HEK293 (cell line): Measurements from ENCODE around the gene ZKSCAN1.

Experiments
- ATF2 ChIP-seq: fragments of 450-650 bp; formaldehyde crosslinking; IDR thresholded peaks from 2 replicates; pipeline ENCODE4 v1.5.1; 2016; ENCODE audit warnings: missing biosample characterization, missing genetic modification characterization, low read depth
- FEZF1 ChIP-seq: fragments of 450-650 bp; formaldehyde crosslinking; IDR thresholded peaks from 2 replicates; pipeline ENCODE4 v1.5.1; 2016; ENCODE audit warnings: missing biosample characterization, missing genetic modification characterization
- GLIS1 ChIP-seq: fragments of 450-650 bp; formaldehyde crosslinking; IDR thresholded peaks from 2 replicates; pipeline ENCODE4 v1.5.1; 2016; ENCODE audit warnings: missing biosample characterization, missing genetic modification characterization
- HOXD13 ChIP-seq: sonication (generic); formaldehyde crosslinking; IDR thresholded peaks from 2 replicates; pipeline ENCODE4 v1.8.0; 2022; ENCODE audit warnings: missing genetic modification reagents, borderline replicate concordance
- KLF8 ChIP-seq: fragments of 450-650 bp; formaldehyde crosslinking; IDR thresholded peaks from 2 replicates; pipeline ENCODE4 v1.5.1; 2016; ENCODE audit warnings: missing biosample characterization, missing genetic modification characterization
- MZF1 ChIP-seq: fragments of 450-650 bp; formaldehyde crosslinking; IDR thresholded peaks from 2 replicates; pipeline ENCODE4 v1.5.1; 2017; ENCODE audit warnings: missing biosample characterization, missing genetic modification characterization, borderline replicate concordance
- REST ChIP-seq: fragments of 450-650 bp; formaldehyde crosslinking; IDR thresholded peaks from 2 replicates; pipeline ENCODE4 v1.5.1; 2016; ENCODE audit warnings: missing biosample characterization, missing genetic modification characterization
- TRIM28 ChIP-seq: IDR thresholded peaks from 2 replicates; pipeline ENCODE4 v1.6.1; 2011; ENCODE audit warnings: low read length, control low read depth, borderline replicate concordance
- YY1 ChIP-seq: fragments of 450-650 bp; formaldehyde crosslinking; IDR thresholded peaks from 2 replicates; pipeline ENCODE4 v1.5.1; 2018; ENCODE audit warnings: missing biosample characterization, missing genetic modification characterization
- ZBTB8A ChIP-seq: fragments of 450-650 bp; formaldehyde crosslinking; IDR thresholded peaks from 2 replicates; pipeline ENCODE4 v1.5.1; 2016; ENCODE audit warnings: missing biosample characterization, missing genetic modification characterization
- ZNF114 ChIP-seq: fragments of 450-650 bp; formaldehyde crosslinking; IDR thresholded peaks from 2 replicates; pipeline ENCODE4 v1.5.0; 2017; ENCODE audit warnings: missing biosample characterization, missing genetic modification characterization
- ZNF132 ChIP-seq: fragments of 450-650 bp; formaldehyde crosslinking; IDR thresholded peaks from 2 replicates; pipeline ENCODE4 v1.5.1; 2017; ENCODE audit warnings: missing biosample characterization, missing genetic modification characterization, borderline replicate concordance
- ZNF169 ChIP-seq: fragments of 450-650 bp; formaldehyde crosslinking; IDR thresholded peaks from 2 replicates; pipeline ENCODE4 v1.5.1; 2016; ENCODE audit warnings: missing biosample characterization, missing genetic modification characterization
- ZNF202 ChIP-seq: fragments of 450-650 bp; formaldehyde crosslinking; IDR thresholded peaks from 2 replicates; pipeline ENCODE4 v1.5.1; 2016; ENCODE audit warnings: missing biosample characterization, missing genetic modification characterization, borderline replicate concordance
- ZNF341 ChIP-seq: fragments of 450-650 bp; formaldehyde crosslinking; IDR thresholded peaks from 2 replicates; pipeline ENCODE4; 2016; ENCODE audit warnings: low read depth, missing biosample characterization, missing genetic modification characterization
- ZNF580 ChIP-seq: fragments of 450-650 bp; formaldehyde crosslinking; IDR thresholded peaks from 2 replicates; pipeline ENCODE4 v1.5.1; 2016; ENCODE audit warnings: missing biosample characterization, missing genetic modification characterization
- ZNF624 ChIP-seq: fragments of 450-650 bp; formaldehyde crosslinking; IDR thresholded peaks from 2 replicates; pipeline ENCODE4 v1.5.1; 2017; ENCODE audit warnings: missing biosample characterization, missing genetic modification characterization
- ZNF645 ChIP-seq: fragments of 450-650 bp; formaldehyde crosslinking; IDR thresholded peaks from 2 replicates; pipeline ENCODE4; 2016; ENCODE audit warnings: missing biosample characterization, missing genetic modification characterization
- ZNF692 ChIP-seq: fragments of 450-650 bp; formaldehyde crosslinking; IDR thresholded peaks from 2 replicates; pipeline ENCODE4 v1.5.1; 2016; ENCODE audit warnings: missing biosample characterization, missing genetic modification characterization
- TF ChIP-seq, protein P1 (sequence below): fragments of 450-650 bp; formaldehyde crosslinking; IDR thresholded peaks from 2 replicates; pipeline ENCODE4 v1.5.1; 2016; ENCODE audit warnings: missing biosample characterization, missing genetic modification characterization
- TF ChIP-seq, protein P2 (sequence below): fragments of 450-650 bp; formaldehyde crosslinking; IDR thresholded peaks from 2 replicates; pipeline ENCODE4 v1.5.1; 2016; ENCODE audit warnings: missing biosample characterization, missing genetic modification characterization, borderline replicate concordance

The ZKSCAN1 gene

GRCh38 chr7:100081535-100082102 is 66.2 kb downstream of the ZKSCAN1 start, which contains the start of gene ZNF3 (continued):
- TF ChIP-seq, protein P1, sequence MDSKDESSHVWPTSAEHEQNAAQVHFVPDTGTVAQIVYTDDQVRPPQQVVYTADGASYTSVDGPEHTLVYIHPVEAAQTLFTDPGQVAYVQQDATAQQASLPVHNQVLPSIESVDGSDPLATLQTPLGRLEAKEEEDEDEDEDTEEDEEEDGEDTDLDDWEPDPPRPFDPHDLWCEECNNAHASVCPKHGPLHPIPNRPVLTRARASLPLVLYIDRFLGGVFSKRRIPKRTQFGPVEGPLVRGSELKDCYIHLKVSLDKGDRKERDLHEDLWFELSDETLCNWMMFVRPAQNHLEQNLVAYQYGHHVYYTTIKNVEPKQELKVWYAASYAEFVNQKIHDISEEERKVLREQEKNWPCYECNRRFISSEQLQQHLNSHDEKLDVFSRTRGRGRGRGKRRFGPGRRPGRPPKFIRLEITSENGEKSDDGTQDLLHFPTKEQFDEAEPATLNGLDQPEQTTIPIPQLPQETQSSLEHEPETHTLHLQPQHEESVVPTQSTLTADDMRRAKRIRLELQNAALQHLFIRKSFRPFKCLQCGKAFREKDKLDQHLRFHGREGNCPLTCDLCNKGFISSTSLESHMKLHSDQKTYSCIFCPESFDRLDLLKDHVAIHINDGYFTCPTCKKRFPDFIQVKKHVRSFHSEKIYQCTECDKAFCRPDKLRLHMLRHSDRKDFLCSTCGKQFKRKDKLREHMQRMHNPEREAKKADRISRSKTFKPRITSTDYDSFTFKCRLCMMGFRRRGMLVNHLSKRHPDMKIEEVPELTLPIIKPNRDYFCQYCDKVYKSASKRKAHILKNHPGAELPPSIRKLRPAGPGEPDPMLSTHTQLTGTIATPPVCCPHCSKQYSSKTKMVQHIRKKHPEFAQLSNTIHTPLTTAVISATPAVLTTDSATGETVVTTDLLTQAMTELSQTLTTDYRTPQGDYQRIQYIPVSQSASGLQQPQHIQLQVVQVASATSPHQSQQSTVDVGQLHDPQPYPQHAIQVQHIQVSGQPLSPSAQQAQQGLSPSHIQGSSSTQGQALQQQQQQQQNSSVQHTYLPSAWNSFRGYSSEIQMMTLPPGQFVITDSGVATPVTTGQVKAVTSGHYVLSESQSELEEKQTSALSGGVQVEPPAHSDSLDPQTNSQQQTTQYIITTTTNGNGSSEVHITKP (tag by site-specific recombination) = 0 out of 2 replicates have a peak, but pooled peaks have one; percentile 43
- TF ChIP-seq FEZF1 (tag by site-specific recombination) = 0 out of 2 replicates have a peak, but pooled peaks have one; percentile 14
- TF ChIP-seq ZNF645 (tag by site-specific recombination) = no peak
- peak; percentile 49 for TF ChIP-seq REST
- 0 out of 2 replicates have a peak, but pooled peaks have one; percentile 30 for TF ChIP-seq ZNF341 (tag by site-specific recombination)
- peak; percentile 91 for TF ChIP-seq KLF8 (tag by site-specific recombination)
- no peak; the same call in 1 of the 2 replicates for TF ChIP-seq YY1 (tag by site-specific recombination)
- TF ChIP-seq ZNF132 (tag by site-specific recombination) = no peak
- peak; percentile 64; the same call in 1 of the 2 replicates for TF ChIP-seq MZF1 (tag by site-specific recombination)
- TF ChIP-seq GLIS1 (tag by site-specific recombination) = peak; percentile 83
- TF ChIP-seq, protein P2, sequence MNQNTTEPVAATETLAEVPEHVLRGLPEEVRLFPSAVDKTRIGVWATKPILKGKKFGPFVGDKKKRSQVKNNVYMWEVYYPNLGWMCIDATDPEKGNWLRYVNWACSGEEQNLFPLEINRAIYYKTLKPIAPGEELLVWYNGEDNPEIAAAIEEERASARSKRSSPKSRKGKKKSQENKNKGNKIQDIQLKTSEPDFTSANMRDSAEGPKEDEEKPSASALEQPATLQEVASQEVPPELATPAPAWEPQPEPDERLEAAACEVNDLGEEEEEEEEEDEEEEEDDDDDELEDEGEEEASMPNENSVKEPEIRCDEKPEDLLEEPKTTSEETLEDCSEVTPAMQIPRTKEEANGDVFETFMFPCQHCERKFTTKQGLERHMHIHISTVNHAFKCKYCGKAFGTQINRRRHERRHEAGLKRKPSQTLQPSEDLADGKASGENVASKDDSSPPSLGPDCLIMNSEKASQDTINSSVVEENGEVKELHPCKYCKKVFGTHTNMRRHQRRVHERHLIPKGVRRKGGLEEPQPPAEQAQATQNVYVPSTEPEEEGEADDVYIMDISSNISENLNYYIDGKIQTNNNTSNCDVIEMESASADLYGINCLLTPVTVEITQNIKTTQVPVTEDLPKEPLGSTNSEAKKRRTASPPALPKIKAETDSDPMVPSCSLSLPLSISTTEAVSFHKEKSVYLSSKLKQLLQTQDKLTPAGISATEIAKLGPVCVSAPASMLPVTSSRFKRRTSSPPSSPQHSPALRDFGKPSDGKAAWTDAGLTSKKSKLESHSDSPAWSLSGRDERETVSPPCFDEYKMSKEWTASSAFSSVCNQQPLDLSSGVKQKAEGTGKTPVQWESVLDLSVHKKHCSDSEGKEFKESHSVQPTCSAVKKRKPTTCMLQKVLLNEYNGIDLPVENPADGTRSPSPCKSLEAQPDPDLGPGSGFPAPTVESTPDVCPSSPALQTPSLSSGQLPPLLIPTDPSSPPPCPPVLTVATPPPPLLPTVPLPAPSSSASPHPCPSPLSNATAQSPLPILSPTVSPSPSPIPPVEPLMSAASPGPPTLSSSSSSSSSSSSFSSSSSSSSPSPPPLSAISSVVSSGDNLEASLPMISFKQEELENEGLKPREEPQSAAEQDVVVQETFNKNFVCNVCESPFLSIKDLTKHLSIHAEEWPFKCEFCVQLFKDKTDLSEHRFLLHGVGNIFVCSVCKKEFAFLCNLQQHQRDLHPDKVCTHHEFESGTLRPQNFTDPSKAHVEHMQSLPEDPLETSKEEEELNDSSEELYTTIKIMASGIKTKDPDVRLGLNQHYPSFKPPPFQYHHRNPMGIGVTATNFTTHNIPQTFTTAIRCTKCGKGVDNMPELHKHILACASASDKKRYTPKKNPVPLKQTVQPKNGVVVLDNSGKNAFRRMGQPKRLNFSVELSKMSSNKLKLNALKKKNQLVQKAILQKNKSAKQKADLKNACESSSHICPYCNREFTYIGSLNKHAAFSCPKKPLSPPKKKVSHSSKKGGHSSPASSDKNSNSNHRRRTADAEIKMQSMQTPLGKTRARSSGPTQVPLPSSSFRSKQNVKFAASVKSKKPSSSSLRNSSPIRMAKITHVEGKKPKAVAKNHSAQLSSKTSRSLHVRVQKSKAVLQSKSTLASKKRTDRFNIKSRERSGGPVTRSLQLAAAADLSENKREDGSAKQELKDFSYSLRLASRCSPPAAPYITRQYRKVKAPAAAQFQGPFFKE (tag by site-specific recombination) = no peak
- TF ChIP-seq ZNF202 (tag by site-specific recombination) = no peak
- TF ChIP-seq ZNF692 = peak; percentile 89
- peak; percentile 97 for TF ChIP-seq ZBTB8A (tag by site-specific recombination)
- no peak for TF ChIP-seq ZNF114 (tag by site-specific recombination)
- no peak for TF ChIP-seq TRIM28
- no peak for TF ChIP-seq ZNF169 (tag by site-specific recombination)
- TF ChIP-seq ZNF580 (tag by site-specific recombination) = peak; percentile 65; the same call in 1 of the 2 replicates
- TF ChIP-seq ZNF624 (tag by site-specific recombination) = no peak
- no peak for TF ChIP-seq ATF2
- no peak for TF ChIP-seq HOXD13 (CRISPR knock-in tag)
